Femur (tissue), 1 donor: ENCODE measurements around the gene PDGFA.
A peak's percentile ranks its signal among the peaks of the same experiment; 100 is the strongest.

Experiments
- DNase-seq: peaks from one replicate; pipeline ENCODE4 v3.0.0-alpha.2; 2017

The PDGFA gene

GRCh38 chr7:471866-472639 is 47.6 kb downstream of the PDGFA start:
- peak; percentile 91 for DNase-seq

GRCh38 chr7:471191-471865 is 48.3 kb downstream of the PDGFA start:
- peak; percentile 23 for DNase-seq

GRCh38 chr7:469563-469961 is 50.1 kb downstream of the PDGFA start:
- DNase-seq, result no peak

GRCh38 chr7:468681-469562 is 50.7 kb downstream of the PDGFA start:
- peak; percentile 43 for DNase-seq

GRCh38 chr7:467856-468545 is 51.6 kb downstream of the PDGFA start:
- DNase-seq, result no peak

GRCh38 chr7:467393-467828 is 52.2 kb downstream of the PDGFA start:
- no peak for DNase-seq

- DNase-seq, result no peak
Observed at GRCh38 chr7:466465-467191, 53.0 kb downstream of the PDGFA start.

- DNase-seq, result no peak
Observed at GRCh38 chr7:465710-466400, 53.8 kb downstream of the PDGFA start.

- DNase-seq, result peak; percentile 88
Observed at GRCh38 chr7:464454-465401, 54.9 kb downstream of the PDGFA start.

GRCh38 chr7:463817-464453 is 55.7 kb downstream of the PDGFA start:
- peak; percentile 56 for DNase-seq

GRCh38 chr7:463362-463781 is 56.3 kb downstream of the PDGFA start:
- DNase-seq, result no peak

- no peak for DNase-seq
Observed at GRCh38 chr7:462173-463103, 57.2 kb downstream of the PDGFA start.

- DNase-seq, result peak; percentile 65
Observed at GRCh38 chr7:461453-462172, 58.0 kb downstream of the PDGFA start.

GRCh38 chr7:461117-461452 is 58.6 kb downstream of the PDGFA start:
- DNase-seq, result no peak

GRCh38 chr7:460374-461116 is 59.1 kb downstream of the PDGFA start:
- DNase-seq, result peak; percentile 74

GRCh38 chr7:459584-460373 is 59.9 kb downstream of the PDGFA start:
- no peak for DNase-seq
